H1 (cell line): ENCODE data around the gene ASPG. TPM values are rescaled to one million over a fixed set of nuclear protein-coding genes. Genes with fewer than 3 reads are reported as not detected.
A peak's percentile ranks its signal among the peaks of the same experiment; 100 is the strongest.

Source experiments
- BCL11A ChIP-seq, 2 experiments: IDR thresholded peaks; one replicate each; pipeline ENCODE4 v1.6.1; 2011; ENCODE audit warnings: low read depth in 2 of 2, low read length in 2 of 2, mild to moderate bottlenecking in 2 of 2
- CTCF ChIP-seq, 3 experiments: IDR thresholded peaks; 1 replicate in 2 of 3; 2 replicates in 1 of 3; pipeline versions ENCODE4 v1.5.1 to v1.6.1; 2011; ENCODE audit warnings: low read length in 3 of 3, mild to moderate bottlenecking in 3 of 3, inconsistent platforms in 2 of 3, low read depth in 1 of 3, moderate library complexity in 1 of 3; ENCODE audit not compliant: insufficient read depth in 1 of 3; ENCODE audit errors: control extremely low read depth in 1 of 3
- GABPA ChIP-seq: IDR thresholded peaks from 2 replicates; pipeline ENCODE4 v1.6.1; 2011; ENCODE audit warnings: mild to moderate bottlenecking, low read length, moderate library complexity, borderline replicate concordance; ENCODE audit not compliant: insufficient read depth
- HDAC2 ChIP-seq, 2 experiments: fragments of 300-600 bp in 1 of 2; sonication (generic) in 1 of 2; IDR thresholded peaks; 2 replicates each; pipeline ENCODE4 v1.6.1; 2011 to 2012; ENCODE audit warnings: low read depth in 2 of 2, low read length in 2 of 2, mild to moderate bottlenecking in 2 of 2, moderate library complexity in 2 of 2, borderline replicate concordance in 1 of 2, inconsistent platforms in 1 of 2
- KDM1A ChIP-seq: fragments of 200-600, 300-600 bp; sonication (generic); IDR thresholded peaks from 2 replicates; pipeline ENCODE4 v1.7.1; 2016; ENCODE audit warnings: mild to moderate bottlenecking, low read length, borderline replicate concordance
- NRF1 ChIP-seq: IDR thresholded peaks from 2 replicates; pipeline ENCODE4 v1.6.1; 2011; ENCODE audit warnings: mild to moderate bottlenecking, low read depth, low read length, improper control_type of control experiment
- SUZ12 ChIP-seq: fragments of 200-600 bp; sonication (generic); IDR thresholded peaks from 2 replicates; pipeline ENCODE4 v1.6.1; 2012; ENCODE audit warnings: mild to moderate bottlenecking, inconsistent platforms, low read length, moderate library complexity, mixed read lengths
- TAF7 ChIP-seq: optimal IDR thresholded peaks from 2 replicates; pipeline ENCODE3; 2011; ENCODE audit warnings: low read depth, mild to moderate bottlenecking, inconsistent platforms, low read length, moderate library complexity, borderline replicate concordance
- polyA plus RNA-seq, 7 experiments: library from polyadenylated mRNA; depleted of rRNA in 3 of 7; stranded (reverse) in 5 of 7; unstranded in 2 of 7; fragments of >200 nt in 5 of 7; fragments of 200-250 nt in 2 of 7; gene quantifications; 1 replicate in 5 of 7; 2 replicates in 1 of 7; 4 replicates in 1 of 7; pipeline versions ENCODE4 v1.2.1 to v1.2.3, GENCODE V29; 2011 to 2013; ENCODE audit warnings: missing spikeins in 2 of 7, mixed read lengths in 2 of 7
- total RNA-seq: library from RNA; stranded (reverse); fragmentation: NEBNext Ultra II Directional; extraction: Animal tissue kit (Norgen Biotek cat#: 25700); gene quantifications from 2 replicates; pipeline ENCODE4 v1.2.1, GENCODE V29; 2021

ASPG gene
- total and polyA plus RNA-seq, 2 of the 8 experiments (the other 6 are each of a cell fraction or from before 2014, with no cell fraction given), result 0.34 to 0.59 TPM

- TF ChIP-seq HDAC2 (IDR thresholded peaks at IDR 0.05; ENCODE audit: borderline replicate concordance in 1 of 2, low read depth in 2 of 2, low read length in 2 of 2) (no peak), NRF1 (no peak), GABPA (0 out of 2 replicates have a peak, but pooled peaks have one; percentile 16), KDM1A (no peak), BCL11A (IDR thresholded peaks at IDR 0.05; ENCODE audit: low read depth in 2 of 2, low read length in 2 of 2) (no peak), CTCF (IDR thresholded peaks at IDR 0.05; ENCODE audit: control extremely low read depth in 1 of 3, insufficient read depth in 1 of 3, low read depth in 1 of 3, low read length in 3 of 3) (peak in 2 of 3 experiments; percentile 69; a peak in 3 of 4 replicates), TAF7 (no peak), SUZ12 (peak; percentile 19; the same call in 1 of the 2 replicates)
These were observed 49.8 kb downstream of the ASPG start (continued) for GRCh38 chr14:104135121-104135903.
